22Rv1 (cell line): Measurements from ENCODE around the gene RFTN1.

Source experiments
- H3K27ac ChIP-seq: fragments of 450-650 bp; 2 replicates; pipeline ENCODE4 v1.5.1; 2017
- CTCF ChIP-seq: fragments of 450-650 bp; IDR thresholded peaks from 2 replicates; pipeline ENCODE4 v1.5.1; 2017; ENCODE audit warnings: mild to moderate bottlenecking
- ZFX ChIP-seq: fragments of 450-650 bp; IDR thresholded peaks from 2 replicates; pipeline ENCODE4 v1.6.1; 2017; ENCODE audit warnings: antibody characterized with exemption, borderline replicate concordance

The RFTN1 gene

GRCh38 chr3:16515885-16516420 is 2.5 kb upstream of the RFTN1 start:
- TF ChIP-seq ZFX: no peak
- TF ChIP-seq CTCF: no peak
- H3K27ac ChIP-seq: no peak overlapping the region

GRCh38 chr3:16514755-16515353 is 1.4 kb upstream of the RFTN1 start:
- TF ChIP-seq CTCF (no peak), ZFX (no peak)
- H3K27ac ChIP-seq: no peak overlapping the region

- H3K27ac ChIP-seq: no peak overlapping the region
- TF ChIP-seq CTCF (no peak), ZFX (no peak)
Measured at GRCh38 chr3:16514021-16514700, 662 bp upstream of the RFTN1 start.

- TF ChIP-seq CTCF: no peak
- TF ChIP-seq ZFX: no peak
- H3K27ac ChIP-seq: no peak overlapping the region
Measured at GRCh38 chr3:16512435-16513140, 911 bp downstream of the RFTN1 start.

- no peak overlapping the region for H3K27ac ChIP-seq
- TF ChIP-seq ZFX: no peak
- TF ChIP-seq CTCF: no peak
Measured at GRCh38 chr3:16511681-16512434, 1.6 kb downstream of the RFTN1 start.

GRCh38 chr3:16510620-16511319 is 2.7 kb downstream of the RFTN1 start:
- no peak for TF ChIP-seq CTCF
- no peak for TF ChIP-seq ZFX
- H3K27ac ChIP-seq: no peak overlapping the region
